Stimulated activated CD8-positive, alpha-beta memory T cell treated with anti-CD3 and anti-CD28 coated beads, Interleukin-4, amount 100 ng/mL, for 4 hours (primary cell): ENCODE results near the gene VAPB.

Source experiments
- DNase-seq, 2 donors: peaks; one replicate each; pipeline ENCODE4 v3.0.0-alpha.2; 2020; ENCODE audit warnings: low read depth in 2 of 2, low spot score in 1 of 2

Gene VAPB

DNA sequence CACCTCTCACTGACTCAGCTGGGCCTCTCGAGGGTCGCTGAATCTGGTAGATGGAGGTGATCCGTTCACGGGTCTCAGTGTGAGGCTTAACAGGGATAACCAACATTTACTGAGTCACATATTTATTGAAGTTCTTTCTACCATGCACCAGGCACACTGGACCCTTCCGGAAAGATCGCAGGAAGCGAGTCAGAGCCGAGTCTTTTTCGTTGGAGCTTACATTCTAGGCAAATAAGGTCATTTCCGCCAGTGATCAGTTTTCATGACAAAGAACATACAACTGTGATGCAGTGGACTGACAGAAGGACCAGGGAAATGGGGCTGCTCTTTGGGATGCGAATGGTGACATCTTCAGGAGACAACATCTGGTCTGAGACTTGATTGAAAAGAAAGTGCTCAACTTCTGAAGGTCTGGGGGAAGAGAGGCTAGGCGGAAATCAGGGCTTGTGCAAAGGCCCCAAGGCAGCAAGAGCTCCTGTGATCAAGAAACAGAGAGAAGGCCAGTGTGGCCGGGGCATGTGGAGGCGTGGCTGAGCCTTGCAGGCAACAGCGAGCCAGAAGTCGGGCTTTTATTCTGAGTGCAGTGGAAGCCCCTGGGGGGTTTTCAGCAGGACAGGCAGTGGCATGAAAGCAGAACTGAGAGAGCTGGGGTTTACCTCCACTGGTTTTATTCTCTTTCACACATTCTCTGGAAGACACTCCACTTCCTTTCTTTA, 69.5 kb downstream of the VAPB start:
- DNase-seq: no peak

DNA sequence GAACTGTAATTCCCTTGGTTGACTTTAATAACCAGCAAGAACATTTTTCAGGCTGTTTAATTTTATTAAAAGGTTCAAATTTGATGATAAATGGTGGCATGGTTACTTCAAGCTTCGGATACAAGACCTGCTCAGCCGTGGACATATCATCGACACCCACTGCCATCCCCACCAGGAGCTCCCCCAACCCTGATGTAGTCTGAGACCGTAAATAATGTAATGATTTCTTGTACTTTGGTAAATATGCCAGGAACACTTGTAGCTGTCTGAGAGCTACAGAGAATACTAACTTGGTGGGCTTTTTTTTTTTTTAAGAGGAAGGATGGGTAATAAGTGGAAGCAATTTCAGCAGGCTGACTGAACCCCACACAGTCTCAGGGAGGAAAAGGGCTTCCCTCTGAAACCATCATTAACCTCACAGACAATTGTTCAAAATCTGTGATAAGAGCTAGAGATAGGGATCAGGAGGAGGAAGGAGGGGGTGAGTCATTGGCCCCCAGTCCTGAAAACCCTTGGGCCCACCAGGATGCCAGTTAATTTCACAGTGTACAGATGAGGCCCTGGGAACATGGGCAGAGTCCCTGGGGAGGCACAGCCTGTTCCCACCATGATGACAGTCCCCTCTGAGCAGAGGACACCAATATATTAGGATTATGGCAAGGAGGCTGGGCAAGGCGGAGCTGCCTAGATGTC, 70.2 kb downstream of the VAPB start:
- DNase-seq: no peak

DNA sequence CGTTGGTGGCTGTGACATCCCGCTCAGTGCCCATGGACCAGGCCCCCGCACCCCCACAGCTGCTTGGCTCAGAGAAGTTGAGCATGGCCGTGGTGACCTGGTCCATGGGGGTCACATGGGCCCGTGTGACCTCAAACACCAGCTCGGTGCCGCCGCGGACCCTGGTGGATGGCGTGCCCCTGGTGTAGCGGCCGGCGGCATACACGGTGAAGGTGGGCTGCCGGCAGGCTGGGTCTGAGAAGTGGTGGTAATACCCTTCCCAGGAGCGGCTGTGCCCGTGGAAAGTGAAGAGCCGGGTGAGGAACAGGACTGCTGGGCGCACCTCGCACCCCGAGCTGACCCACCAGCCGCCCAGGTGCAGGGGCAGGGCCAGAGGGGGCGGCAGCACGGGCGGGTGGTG, 72.1 kb downstream of the VAPB start:
- no peak for DNase-seq

DNA sequence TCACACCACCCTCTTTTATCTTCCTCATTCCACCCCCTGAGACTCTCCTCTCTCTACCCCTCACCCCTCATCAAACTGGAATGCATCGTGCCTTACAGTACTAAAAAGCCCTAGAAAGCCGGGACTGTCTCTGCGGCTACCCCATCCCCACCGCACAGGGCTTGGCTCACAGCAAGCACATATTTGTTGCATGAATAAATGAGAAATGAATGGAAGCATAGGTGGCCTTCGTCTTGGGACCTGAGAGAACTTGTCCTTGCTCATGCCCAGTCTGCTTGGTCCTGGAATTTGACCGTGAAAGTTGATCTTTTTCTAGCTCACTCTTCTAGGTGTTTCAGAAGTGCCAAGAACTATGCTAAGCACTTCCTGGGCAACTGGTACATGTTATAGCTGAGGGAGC, 72.9 kb downstream of the VAPB start:
- no peak for DNase-seq

DNA sequence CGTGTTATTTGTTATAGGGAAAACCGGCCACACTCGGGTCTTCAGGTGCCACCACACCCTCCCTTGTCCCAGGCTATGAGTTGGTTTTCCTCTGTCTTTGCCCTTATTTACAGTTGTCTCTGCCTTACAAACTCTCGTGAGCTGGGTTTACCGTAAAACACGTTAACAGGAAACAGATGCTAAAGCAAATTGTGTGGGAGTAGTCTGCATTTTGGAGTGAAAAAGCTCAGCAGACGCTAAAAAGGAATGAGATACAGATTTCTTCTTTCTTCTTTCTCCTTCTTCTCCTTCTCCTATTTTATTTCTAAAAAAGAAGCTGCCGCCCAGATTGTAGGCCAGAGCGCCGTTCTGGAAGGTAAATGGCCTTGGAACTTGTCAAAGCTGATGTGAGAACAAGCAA, 74.2 kb downstream of the VAPB start:
- DNase-seq: no peak

DNA sequence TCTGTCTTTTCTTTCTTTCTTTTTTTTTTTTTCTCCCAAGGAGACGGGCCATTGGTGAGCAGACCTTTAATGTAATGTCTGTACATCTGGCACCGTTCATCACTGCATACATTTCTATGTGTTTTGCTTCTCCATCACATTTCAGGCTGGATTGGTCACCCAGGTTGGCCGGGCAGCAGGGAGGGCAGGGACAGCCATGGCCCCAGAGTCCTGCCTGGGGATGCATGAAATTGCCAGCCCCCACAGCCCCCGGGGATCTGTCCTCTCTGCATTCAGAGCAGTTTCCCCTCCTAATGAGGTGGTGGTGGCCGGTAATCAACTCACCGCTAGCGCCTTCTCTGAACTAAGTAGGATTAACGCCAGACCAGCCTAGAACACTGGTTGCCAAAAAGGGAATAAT, 75.8 kb downstream of the VAPB start:
- DNase-seq: no peak

DNA sequence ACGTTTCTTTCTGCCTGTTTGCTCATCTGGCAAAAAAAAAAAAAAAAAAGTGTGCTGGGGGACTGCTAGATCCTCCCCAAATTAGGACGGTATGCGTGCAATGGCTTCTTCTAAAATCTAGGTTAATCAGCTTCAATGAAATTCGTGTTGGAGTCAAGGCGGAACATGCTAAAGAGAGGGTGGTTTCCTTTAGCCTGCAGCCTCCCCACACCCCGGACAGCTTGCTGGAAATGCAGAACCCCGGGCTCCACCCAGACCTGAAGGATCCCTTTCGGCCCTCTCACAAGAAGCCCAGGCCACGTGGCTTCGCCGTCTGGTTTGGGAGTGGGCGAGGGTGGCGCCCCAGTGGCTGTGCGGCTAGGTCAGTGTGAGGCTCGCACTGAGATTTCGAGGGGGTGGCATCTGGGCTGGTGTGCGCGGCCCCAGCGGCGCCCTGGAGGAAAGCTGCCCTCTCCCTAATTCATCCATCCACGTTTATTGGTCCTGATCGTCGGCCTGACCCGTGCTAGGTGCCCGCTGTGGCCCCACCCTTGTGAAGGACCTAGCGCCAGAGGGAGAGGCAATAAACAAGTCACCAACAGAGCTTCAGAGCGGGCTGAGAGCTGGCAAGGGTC, 77.2 kb downstream of the VAPB start:
- no peak for DNase-seq

DNA sequence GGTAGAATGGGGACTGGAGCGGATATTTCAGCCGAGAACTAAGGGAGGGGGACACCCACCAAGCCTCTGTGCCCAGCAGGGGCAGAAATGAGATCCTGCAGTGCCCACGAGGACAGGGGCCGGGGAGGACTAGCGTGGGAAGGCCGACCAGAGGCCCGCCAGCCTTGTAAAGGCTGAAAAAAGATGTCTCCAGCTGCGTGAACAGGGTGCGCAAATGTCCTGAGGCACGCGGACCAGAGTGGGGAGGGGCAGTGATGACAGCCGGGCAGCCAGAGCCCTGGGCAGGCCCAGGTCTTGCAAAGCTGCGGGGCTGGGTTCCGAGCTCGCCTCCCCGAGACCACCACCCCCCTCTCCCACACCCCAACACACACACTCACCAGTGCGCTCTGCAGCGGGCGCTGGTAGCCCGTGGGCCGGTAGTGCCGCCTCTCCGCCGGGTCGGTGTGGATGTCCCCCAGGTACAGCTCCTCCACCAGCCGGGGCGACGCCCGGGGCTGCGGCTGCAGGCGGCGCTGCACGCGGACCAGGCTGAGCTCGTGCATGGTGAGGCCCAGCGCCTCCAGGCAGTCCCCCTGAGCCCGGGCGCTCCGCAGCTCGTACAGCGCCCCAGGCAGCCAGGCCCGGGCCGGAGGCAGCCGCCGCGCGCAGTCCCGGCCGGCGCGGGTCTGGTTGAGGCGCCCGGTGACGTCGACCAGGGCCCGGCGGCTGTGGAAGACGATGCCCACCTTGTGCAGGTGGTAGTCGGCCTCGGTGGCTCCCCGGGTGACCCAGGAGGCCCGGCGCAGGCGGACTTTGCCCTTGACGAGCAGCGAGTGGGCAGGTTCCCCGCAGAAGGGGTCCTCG, 77.9 kb downstream of the VAPB start:
- DNase-seq: no peak

DNA sequence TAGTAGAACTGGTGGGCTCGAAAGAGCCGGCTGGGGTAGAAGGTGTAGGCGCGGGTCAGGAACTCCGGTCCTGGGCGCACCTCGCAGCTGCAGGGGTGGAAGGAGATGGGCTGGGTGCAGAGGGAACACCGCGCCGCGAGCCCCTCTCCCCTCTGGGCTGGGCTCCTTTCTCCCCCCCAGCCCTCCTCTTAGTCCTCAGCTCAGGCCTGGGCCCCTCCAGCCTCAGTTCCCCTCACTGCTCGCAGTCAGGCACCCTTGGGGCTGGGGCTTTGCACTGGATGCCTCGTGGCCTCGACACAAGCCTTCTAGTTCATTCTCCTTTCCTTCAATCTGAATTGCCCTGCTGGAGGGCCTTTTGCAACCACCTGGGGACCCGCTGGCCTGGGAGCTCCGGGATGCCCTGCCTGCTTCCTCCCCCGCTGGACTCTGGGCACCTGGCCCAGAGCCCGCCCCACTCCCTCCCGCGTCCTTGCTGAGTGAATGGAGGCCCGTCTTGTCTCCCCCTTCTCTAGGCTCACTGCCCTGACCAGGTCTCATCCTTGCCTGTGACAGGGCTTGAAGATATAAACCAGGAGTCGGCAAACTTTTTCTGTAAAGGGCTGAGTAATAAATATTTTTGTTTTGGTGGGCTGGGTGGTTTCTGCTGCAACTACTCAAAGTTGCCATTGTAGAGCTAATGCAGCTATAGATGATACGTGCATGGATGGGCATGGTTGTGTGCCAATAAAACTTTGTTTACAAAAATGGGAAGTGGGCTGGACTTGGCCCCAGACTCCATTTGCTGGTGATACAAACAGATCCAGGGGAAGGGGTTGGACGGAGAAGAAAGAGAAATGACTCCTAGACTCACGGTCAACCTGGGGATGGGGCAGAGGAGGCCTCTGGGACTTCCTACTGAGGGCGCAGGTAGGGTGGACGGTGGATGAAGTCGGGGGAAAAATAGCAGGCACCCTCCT, 78.8 kb downstream of the VAPB start:
- DNase-seq: no peak

DNA sequence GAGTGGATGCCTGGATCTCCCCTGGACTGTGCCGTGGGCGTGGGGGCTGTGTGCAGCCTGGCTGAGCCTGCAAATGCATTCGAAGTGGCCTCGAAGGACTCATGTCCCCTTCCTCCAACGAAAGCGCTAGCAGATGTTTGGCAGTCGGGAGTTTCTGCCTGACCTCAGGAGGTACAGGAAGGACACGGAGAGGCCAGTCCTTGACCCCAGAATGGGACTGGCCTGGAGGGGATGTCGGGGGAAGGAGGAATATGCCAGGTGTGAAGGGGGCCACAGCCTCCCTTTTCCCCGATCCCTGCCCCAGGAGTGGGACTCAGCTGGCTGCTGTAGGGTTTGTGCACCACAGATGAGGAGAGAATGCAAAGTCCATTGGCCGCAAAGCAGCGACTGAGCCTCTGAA, 80.6 kb downstream of the VAPB start:
- DNase-seq: no peak

DNA sequence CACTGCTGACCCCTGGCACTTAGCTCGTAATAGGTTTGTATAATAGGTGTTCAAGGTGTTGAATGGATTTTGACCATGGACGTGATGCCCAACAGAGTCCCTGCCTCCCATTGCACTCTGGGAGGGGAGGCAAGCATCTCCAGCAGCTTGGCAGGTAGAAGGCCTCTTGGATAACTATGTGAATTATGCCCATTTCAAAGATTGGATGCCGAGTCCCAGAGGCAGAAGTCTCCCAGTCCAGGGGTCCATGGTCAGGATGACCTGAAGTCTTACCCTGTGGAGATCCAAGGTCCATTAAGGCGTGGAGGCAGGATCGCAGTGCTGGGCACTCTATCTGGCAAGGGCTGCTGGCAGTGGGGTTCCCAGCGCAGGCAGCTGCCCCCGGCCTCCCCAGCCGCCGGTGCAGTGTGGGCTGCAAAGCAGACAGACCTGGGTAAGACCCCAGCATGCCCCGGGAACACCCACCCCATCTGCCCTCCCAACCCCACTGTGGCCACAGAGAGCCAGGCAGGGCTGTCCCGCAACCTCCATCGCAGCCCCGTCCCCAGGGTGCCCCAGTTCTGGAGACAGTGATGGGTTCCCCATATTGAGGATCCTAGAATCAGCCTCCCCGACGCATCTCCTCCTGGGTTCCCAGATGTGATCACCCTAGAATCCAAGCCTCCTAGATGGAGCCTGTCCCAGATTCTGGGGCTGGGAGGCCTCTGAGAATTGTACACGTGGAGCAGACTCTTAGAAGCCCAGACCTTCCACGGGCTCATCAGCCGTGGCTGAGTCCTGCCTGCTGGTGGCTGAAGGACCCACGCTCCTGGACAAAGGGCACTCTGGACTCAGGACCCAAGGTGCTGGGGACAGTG, 81.5 kb downstream of the VAPB start:
- no peak for DNase-seq

DNA sequence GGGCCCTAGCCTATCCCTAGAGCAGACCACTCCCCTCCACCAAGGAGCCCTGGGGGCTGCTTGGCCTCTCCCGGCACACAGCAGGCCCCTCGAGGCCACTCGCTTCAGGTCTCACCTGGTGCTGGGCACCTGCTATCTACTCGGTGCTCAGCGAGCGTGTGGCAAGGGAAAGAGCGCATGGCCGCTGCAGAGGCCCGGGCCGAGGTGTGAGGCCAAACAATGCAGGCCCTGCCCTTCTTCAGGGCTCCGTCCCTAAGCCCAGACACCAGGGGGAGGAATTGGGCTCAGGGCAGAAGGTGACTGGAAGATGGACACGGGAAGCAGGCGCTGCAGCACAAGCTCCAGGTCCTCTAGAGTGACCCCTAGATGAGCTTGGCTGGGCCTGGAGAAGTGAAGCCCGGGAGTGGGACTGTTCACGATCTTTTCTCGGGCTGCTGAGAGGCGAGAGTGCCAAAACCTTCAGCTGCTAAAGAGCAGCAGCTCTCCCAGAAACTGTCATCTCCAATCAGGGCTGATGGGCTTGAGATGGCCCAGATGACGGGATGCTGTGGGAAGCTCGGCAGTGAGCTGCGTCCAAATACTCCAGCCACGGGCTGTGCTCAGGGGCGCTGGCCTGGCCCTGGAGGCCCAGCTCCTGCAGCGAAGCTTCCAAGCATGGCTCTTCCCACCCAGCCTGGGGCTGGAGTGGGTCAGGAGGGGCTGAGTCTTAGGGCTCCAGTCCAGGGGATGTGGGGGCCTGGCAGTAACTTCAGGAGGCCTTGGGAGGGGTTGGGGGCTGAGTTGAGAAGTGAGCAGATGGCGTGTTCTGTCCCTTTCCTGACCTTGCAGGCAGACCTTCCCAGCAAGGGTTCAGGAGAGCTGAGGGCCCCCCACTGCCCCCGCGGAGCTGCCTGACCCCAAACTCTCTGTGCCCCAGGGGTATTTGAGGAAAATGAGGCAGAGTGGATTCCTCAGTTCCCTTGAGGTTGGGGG, 82.5 kb downstream of the VAPB start:
- no peak for DNase-seq

DNA sequence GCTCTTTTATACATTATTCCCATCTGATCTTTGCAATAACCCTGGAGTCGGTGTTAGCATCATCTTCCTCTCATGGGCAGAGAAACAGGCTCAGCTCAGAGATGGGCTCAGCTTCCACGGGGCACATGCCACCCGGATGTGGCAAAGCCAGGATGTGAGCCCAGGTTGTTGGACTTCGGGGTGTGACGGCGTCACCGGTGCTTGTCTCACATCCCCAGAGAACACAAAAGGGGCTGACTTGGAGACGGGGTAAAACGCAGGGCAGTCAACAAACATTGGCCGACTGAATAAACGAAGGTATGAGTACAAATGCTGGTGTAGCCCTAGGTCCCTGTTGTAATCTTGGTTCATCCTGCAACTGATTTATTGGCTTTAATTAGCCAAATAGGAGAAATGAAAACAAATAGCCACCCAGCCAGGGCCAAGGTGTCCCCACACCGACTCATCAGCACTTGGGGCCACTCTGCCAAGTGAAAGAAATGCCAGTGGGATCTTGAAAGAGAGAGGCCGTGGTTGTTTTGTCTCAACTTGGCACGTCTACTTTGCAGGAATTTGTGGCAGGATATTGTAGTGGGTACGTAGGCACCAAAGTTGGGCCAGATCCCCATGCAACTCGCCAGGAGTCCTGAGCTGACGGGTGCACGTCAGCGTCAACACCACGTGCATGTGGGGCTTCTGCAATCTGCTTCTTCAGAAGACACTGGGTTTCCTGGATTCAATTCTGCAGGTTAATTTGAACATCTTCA, 83.4 kb downstream of the VAPB start:
- DNase-seq: no peak

DNA sequence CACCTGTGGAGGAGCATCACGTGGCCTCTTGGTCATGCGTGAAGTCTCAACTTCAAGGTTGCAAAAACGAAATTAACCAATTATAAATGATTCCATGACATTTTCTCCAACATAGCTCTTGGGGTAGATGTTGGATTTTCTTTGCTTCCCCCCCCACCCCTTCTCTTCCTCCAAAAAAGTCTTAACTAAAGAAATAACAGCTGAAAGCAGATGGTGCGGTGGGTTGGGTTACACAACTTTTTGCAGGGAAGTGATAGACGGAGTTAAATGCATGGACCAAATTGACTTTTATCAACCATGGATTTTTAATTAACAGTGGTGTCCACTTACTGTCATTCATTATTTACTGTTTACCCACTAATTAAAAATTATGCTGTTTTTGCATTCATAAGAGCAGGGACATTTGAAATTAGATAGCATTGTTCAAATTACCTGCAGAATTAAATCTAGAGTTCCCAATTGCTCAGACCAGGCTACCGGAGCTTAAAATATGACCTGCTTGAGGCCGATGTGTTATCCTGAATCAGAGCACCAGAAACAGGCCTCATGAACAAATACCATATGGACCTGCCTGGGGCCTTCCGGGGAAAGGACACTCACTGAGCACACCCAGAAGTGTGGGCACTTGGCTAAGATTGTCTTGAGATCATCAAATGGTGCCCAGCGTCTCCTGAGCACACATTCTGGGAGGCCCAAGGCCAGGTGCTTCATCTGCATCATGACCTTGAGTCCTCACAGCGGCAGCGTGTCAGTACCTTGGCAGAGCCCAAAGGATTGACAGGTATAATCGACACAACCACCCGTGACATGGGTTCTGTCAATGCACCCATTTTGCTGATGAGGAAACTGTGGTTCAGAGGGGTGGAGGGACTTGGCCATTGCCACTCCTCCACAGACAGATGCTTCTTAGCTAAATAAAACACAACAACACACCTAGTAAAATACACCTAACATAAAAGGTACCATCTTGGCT, 84.7 kb downstream of the VAPB start:
- no peak for DNase-seq

DNA sequence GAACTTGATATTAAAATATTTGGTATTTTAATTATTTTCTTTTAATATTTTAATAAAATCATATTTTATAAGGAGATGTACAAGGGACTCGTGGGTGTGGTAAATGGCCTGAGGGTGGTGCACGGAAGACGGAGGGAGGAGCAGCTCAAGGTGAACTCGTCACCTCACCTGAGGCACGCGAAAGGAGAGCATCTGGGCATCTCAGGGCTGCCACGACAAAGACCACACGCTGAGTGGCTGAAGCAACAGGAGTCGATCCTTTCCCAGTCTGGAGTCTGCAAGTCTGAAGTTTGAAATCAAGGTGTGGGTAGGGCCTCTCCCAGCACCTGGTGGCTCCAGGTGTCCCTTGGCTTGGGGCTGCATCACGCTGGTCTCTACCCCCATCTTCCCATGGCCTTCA, 86.4 kb downstream of the VAPB start:
- DNase-seq: no peak

DNA sequence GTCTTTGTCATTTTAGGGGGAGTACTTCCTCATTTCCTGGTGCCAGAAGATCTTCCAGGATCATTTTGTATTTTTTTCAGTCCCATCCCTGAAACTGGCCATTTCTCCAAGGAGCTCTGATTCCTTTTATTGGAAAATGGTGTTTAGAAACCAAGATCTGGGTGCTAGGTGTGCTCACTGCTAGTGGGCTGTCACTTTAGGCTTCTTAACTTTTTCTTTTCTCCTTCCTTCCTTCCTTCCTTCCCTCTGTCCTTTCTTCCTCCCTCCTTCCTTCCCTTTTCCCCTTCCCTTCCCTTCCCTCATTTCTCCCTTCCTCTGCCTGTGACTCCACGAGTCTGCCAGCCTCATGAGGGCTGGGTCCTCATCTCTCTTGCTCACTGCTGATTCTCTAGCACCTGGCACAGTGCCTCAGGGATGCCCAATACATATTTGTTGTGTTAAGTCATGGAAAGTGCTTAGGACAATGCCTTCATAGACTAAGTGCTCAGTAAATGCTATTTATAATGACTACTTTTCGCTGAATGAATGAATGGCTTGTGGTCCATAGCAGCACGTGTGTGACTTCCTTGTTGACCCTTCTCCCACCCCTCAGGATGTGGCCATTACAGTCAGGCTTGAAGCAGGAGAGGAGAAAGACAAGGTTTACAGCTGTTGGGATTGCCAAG, 89.2 kb downstream of the VAPB start:
- no peak for DNase-seq
